ENCODE data around the gene SNCAIP.

SNCAIP gene

GRCh38 chr5:122398016-122398415, 86.0 kb downstream of the SNCAIP start:
- no peak for DNase-seq (ENCODE audit: low read depth)

DNA sequence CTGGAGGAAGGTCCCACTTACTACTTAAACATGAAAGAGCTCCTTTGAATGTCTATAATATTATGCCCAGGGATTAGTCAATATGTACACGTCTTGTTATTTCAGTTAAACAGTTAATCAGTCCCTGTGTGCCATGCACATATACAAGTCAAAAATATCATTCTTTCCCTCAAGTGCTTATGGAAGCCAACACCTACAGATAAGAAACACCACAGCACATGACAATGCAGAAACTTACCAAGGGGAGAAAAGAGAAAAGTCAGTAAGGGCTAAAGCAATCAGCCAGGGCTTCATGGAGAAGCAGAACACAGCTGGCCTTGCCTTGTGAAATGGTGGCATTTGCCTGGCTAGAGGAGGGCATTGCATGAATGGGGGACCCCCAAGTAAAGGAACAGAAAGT, 88.3 kb downstream of the SNCAIP start:
- no peak for DNase-seq (ENCODE audit: low read depth)

- no peak for DNase-seq (ENCODE audit: low read depth)
Measured at GRCh38 chr5:122400938-122401337, 88.9 kb downstream of the SNCAIP start.

DNA sequence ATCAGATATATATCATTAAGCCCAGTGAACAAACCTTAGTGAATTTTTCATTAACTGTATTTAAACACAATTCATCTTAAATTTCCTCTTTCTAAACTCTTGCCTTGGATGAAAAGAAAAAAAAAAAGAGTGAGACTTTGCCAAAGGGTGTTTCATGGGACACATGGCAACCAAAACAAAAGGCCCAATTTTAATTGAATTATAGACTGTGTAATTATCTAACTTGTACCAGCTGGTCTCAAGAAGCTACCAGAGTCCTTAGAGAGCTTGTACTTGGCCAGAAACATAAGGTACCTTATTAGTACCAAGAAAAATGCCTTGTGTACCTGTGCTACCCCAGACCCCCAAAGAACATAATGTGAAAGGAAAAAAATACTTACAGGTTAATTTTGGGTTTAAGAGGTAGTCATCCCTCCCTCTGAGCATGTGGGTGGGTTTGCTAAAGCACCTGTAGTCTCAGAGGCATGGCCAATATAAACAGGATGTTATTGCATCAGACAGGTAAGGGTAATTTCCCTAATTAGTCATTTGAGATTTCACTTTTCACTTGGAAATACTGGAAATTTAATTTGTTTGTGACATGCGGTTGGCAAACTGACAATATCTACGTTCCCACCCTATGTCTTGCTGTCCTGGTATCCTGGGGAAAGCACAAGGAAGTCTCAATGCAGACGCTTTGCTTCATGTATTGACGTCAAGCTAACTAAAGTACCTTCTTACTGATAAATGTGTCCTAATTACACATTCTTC, 90.1 kb downstream of the SNCAIP start:
- DNase-seq (ENCODE audit: low read depth) = no peak

GRCh38 chr5:122402955-122403685, 91.1 kb downstream of the SNCAIP start:
- no peak for DNase-seq (ENCODE audit: low read depth)

DNA sequence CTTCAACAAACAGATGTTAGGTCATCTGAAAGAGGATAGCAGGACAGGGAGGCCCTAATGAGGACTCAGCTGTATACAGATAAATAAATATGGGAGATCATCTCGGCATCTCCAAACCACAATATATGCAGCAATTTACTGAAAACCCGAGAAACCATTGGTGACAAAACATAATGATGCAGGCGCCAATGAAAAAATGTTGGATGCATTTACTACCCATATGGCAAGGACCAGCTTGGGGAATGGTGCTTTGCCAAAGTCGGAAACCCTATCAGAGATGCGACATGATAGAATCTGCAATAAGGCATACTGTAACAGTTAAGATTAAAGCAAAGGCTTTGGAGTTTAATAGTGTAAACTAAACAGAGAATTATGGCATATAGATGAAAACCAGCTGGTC, 92.0 kb downstream of the SNCAIP start:
- no peak for DNase-seq (ENCODE audit: low read depth)

- DNase-seq (ENCODE audit: low read depth) = no peak
Measured at GRCh38 chr5:122404653-122405362, 92.8 kb downstream of the SNCAIP start.

- no peak for DNase-seq (ENCODE audit: low read depth)
Measured at GRCh38 chr5:122405751-122406150, 93.7 kb downstream of the SNCAIP start.

DNA sequence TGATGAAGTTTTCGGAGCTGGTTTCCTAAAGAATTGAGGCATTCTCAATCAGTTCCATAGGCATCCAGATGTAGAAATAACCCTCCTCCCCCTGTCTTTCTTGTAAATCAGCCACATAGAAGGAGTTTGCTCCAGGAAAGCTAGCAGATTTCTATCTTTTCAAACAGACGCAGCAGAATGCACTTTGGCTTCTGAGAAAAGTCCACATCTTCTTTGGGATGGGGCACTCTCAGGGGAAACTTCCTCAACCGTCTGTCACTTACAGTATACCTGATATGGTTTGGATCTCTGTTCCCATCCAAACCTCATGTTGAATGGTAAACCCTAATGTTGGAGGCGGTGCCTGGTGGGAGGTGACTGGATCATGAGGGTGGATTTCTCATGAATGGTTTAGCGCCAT, 94.1 kb downstream of the SNCAIP start:
- no peak for DNase-seq (ENCODE audit: low read depth)

GRCh38 chr5:122408592-122409224, 96.7 kb downstream of the SNCAIP start:
- no peak for DNase-seq (ENCODE audit: low read depth)

DNA sequence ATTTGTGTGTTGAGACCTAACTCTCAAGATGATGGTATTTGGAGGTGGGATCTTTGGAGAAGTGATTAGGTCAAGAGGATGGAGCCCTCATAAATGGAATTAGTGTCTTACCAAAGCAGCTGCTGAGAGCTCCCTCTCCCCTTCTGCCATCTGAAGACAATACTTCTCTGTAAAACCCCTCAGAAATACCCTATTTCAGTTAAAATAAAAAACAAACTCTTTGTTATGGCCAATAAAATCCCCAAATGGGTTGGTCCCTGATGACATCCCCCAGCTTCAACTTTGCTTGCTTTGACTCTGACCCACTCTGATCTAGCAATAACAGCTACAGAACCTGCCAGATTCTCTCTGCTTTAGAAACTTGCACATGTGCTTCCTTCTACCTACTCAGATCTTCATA, 100.9 kb downstream of the SNCAIP start:
- DNase-seq (ENCODE audit: low read depth) = no peak

DNA sequence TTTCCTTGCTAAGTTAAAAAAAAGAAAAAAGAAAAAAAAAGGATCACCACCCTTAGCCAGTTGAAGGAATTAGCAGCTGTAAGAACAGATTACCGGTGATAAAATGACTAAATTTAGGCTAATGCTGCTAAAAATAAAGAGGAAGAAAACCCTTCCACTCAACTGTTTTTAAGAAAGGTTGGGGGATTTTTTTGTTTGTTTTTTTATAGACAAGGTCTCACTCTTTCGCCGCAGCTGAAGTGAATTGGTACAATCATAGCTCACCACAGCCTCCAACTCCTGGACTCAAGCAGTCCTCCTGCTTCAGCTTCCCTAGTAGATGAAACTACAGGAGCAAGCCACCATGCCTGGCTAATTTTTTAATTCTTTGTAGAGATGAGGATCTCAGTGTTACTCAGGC, 101.7 kb downstream of the SNCAIP start:
- no peak for DNase-seq (ENCODE audit: low read depth)

DNA sequence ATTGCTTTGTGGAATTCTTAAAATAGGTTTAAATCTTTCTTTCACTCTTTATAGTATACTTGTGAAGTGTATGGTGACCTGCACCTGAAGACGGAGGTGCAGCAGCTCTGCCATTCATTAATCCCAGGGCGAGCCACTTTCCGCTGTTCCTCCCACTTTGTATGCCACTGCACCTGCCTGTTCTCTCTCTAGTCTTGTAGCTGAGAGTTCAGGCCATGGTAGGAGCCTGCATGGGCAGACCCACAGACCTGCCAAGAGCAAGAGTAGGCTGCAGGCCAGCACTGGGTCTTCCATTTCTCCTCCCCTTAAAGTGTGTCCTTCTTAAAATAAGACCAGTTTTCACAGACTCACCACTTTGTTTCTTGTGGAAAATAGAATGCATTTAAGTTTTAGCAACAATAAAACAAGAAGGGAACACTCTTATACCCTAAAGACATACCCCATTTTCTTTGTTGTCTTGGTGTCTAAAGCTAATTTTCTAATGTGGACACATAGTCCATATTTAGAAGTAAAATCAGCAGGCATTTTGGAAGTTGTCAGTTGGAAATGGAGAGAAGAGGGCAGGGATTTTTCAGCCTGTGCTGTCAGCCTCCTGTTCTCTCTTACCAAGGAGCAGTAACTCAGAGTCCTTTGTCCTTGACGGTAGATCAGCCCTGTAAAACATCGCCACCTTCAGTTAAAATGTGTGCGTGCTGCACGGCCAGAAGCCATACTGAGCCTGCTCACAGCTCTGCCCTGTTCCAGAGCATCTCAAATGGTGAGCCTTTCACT, 103.2 kb downstream of the SNCAIP start:
- DNase-seq (ENCODE audit: low read depth) = no peak

DNA sequence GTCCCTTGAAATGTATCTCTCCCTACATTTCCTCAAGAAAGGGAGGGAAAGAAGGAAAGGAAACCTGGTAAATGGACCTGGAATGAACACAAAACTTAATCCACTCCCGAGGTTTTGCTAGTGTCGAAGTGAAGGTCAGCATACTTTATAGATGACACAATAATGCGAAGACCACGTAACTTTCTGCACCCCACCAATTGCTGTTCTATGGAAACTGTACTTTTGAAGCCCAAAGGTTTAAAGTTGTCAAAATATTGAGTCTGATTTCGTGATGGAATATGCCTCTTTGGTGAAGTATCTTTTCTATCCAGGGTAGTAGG, 103.7 kb downstream of the SNCAIP start:
- DNase-seq (ENCODE audit: low read depth) = no peak

DNA sequence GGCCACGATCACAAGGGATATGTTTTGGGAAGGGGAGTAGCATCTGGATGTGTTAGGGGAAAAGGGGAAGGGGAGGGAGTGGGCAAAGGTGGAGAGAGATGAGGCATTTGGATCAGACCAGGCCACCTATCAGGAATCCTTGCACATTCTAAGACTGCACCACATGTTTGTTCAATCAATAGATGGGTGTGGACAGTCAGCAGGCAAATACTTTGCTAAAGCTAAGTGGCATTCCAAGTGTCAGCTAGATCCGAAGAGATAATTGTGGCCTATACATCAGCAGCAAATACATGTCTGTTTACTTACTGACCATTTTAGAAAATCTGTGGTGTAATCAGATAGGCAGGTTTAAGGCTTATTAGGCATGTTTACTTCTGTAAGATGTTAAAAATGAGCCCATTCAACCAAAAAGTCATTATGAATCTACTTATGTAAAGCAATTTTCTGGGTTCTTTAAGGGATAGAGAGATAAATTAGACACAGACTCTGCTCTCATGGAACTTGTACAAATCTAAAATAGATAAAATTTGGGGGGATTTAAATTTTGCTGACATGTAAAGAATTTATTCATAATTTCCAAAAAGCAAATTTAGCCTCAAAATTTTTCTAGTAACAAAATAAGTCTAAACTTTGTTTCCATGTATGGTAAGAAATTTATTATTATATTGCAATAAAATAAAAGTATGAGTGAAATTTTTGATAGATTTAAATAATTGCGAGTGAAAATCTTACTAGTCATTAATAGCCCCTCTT, 107.3 kb downstream of the SNCAIP start:
- DNase-seq (ENCODE audit: low read depth) = no peak

DNA sequence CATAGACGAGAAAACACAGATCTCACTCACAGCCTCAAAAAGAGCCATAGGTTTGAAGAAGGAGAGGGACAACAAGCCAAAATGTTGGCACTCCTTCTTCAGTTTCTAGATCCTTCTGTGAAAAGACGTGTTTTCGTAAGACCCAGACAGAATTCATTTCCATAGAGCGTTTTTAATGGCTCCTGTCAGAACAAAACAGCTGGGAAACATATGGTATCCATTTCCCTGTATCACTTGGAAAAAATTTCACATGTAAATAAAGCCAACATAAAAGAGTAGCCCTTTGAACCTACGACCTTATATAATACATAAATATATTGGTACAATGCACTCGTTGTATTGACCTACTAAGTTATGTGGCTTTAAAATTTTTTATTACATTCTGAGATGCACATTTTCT, 108.1 kb downstream of the SNCAIP start:
- no peak for DNase-seq (ENCODE audit: low read depth)

- no peak for DNase-seq (ENCODE audit: low read depth)
Measured at GRCh38 chr5:122420537-122421236, 108.7 kb downstream of the SNCAIP start.

DNA sequence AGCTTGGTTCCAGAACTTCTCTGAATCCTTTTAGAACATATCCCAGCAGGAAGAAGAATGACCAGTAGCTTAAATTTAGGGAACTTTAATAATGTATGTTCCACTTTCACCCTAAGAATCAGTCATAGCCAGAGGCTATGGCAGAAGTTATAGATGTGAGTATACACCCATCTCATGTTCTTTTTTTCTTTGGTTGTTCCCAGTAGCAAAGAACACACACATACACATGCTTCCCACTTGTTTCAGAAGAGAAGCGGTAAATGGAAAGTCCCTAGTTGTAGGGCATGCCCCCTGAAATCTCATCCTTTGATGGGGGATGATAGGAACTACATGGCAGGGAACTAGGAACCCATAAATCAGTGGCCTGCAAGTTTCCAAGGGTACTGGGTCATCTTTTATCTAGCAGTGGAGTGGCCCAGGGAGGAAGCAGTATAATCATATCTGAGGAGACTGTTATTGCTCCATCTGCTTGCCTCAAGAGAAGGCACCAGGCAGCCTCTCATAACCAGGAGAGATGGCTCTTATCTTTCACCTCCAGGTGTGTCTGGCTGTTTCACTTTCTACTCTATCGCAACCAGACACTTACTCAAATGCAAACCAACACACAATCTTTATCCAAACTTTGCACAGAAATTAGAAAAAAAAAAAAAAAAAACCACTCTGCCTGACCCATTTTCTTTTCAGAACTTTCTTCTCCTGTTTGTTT, 109.5 kb downstream of the SNCAIP start:
- DNase-seq (ENCODE audit: low read depth) = no peak

DNA sequence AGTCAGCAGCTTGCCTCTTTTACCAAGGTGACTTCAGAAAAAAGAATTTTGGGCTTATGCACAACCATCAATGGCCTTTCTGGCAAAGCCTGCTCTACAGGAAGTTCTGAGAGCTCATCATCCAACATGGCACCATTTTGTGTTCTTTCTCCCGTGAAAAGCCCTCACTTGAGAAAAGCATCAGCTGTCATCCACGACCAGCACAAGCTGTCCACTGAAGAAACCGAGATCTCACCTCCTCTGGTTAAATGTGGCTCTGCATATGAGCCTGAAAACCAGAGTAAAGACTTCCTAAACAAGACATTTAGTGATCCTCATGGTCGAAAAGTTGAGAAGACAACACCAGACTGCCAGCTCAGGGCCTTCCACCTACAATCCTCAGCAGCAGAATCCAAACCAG, 111.2 kb downstream of the SNCAIP start:
- no peak for DNase-seq (ENCODE audit: low read depth)

DNA sequence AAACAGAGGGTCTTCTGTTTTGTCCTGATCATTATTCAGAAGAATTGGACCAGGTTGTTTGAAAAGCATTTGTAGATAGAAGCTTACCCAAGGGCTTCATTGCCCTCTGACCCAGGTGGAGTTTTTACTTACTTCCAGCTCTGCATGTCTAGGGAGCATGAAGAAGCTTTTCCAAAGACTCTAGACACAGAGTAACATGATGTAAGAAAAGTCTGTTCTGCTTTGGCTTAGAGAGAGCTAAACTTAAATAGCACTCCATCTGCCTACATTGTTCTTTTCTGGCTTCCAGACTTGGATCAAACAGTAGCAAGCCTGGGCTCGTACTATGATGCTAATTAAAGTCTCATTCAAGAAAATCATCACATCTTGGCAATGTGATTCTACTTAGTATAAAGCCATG, 112.1 kb downstream of the SNCAIP start:
- no peak for DNase-seq (ENCODE audit: low read depth)

Data from stimulated activated CD8-positive, alpha-beta memory T cell treated with anti-CD3 and anti-CD28 coated beads, Interleukin-12 subunit alpha, Interleukin-12 subunit beta, amount 100 ng/mL, for 4 hours (primary cell).